Liver (tissue), 9 donors: ENCODE data around the gene COPS7A. TPM values are rescaled to one million over a fixed set of nuclear protein-coding genes. Genes with fewer than 3 reads are reported as not detected.

Experiments used
- DNase-seq: peaks from one replicate; pipeline ENCODE4 v3.0.0-alpha.2; 2017; ENCODE audit warnings: low spot score
- H3K27ac ChIP-seq, 2 donors: one replicate each; pipeline ENCODE4 v1.7.0; 2013; ENCODE audit warnings: inconsistent platforms in 2 of 2, low read length in 2 of 2, control low read depth in 1 of 2, low read depth in 1 of 2, mild to moderate bottlenecking in 1 of 2
- H3K27me3 ChIP-seq, 4 donors: one replicate each; pipeline versions ENCODE4 v1.6.1 to v1.7.0; 2013; ENCODE audit warnings: low read length in 3 of 4, inconsistent platforms in 1 of 4, mild to moderate bottlenecking in 1 of 4, moderate library complexity in 1 of 4; ENCODE audit not compliant: control insufficient read depth in 4 of 4, insufficient read depth in 4 of 4
- H3K36me3 ChIP-seq, 4 donors: one replicate each; pipeline versions ENCODE4 v1.6.1 to v1.7.0; 2013; ENCODE audit warnings: low read length in 3 of 4, mild to moderate bottlenecking in 3 of 4, low read depth in 1 of 4, moderate library complexity in 1 of 4; ENCODE audit not compliant: control insufficient read depth in 4 of 4, insufficient read depth in 3 of 4
- H3K4me1 ChIP-seq, 4 donors: one replicate each; pipeline versions ENCODE4 v1.6.1 to v1.7.0; 2013; ENCODE audit warnings: low read length in 3 of 4, mild to moderate bottlenecking in 3 of 4, moderate library complexity in 1 of 4; ENCODE audit not compliant: control insufficient read depth in 4 of 4, insufficient read depth in 4 of 4
- H3K4me3 ChIP-seq, 3 donors: one replicate each; pipeline versions ENCODE4 v1.6.1 to v1.7.0; 2013; ENCODE audit warnings: low read length in 3 of 3, control low read depth in 1 of 3, low read depth in 1 of 3, mild to moderate bottlenecking in 1 of 3
- H3K9ac ChIP-seq, 2 donors: one replicate each; pipeline ENCODE4 v1.7.0; 2013; ENCODE audit warnings: low read length in 2 of 2, mild to moderate bottlenecking in 2 of 2, moderate library complexity in 2 of 2, control low read depth in 1 of 2, low read depth in 1 of 2
- H3K9me3 ChIP-seq, 4 donors: one replicate each; pipeline versions ENCODE4 v1.6.1 to v1.7.0; 2013; ENCODE audit warnings: low read length in 3 of 4; ENCODE audit not compliant: control insufficient read depth in 4 of 4
- EGR1 ChIP-seq, 2 donors: IDR thresholded peaks; 2 replicates each; pipeline ENCODE4 v1.6.1; 2016 to 2018; ENCODE audit warnings: antibody characterized with exemption in 2 of 2, low read depth in 2 of 2
- FOXA1 ChIP-seq: IDR thresholded peaks from 2 replicates; pipeline ENCODE4 v1.6.1; 2016; ENCODE audit warnings: antibody characterized with exemption
- FOXA2 ChIP-seq: IDR thresholded peaks from 2 replicates; pipeline ENCODE4 v1.6.1; 2016; ENCODE audit warnings: antibody characterized with exemption
- GABPA ChIP-seq, 2 donors: IDR thresholded peaks in 1 of 2; conservative IDR thresholded peaks in 1 of 2; 2 replicates each; pipeline ENCODE4 v1.6.1; 2016; ENCODE audit warnings: antibody characterized with exemption in 2 of 2, mild to moderate bottlenecking in 1 of 2, moderate library complexity in 1 of 2
- HNF4A ChIP-seq, 2 donors: conservative IDR thresholded peaks; 2 replicates each; pipeline ENCODE4 v1.6.1; 2016; ENCODE audit warnings: antibody characterized with exemption in 2 of 2, mild to moderate bottlenecking in 2 of 2
- JUND ChIP-seq, 2 donors: IDR thresholded peaks; 2 replicates each; pipeline ENCODE4 v1.6.1; 2016; ENCODE audit warnings: antibody characterized with exemption in 2 of 2
- NR2F2 ChIP-seq: IDR thresholded peaks from 2 replicates; pipeline ENCODE4 v1.6.1; 2016; ENCODE audit warnings: antibody characterized with exemption
- RAD21 ChIP-seq, 2 donors: IDR thresholded peaks; 2 replicates each; pipeline ENCODE4 v1.6.1; 2016; ENCODE audit warnings: antibody characterized with exemption in 2 of 2, mild to moderate bottlenecking in 2 of 2
- RXRA ChIP-seq, 2 donors: IDR thresholded peaks; 2 replicates each; pipeline ENCODE4 v1.6.1; 2017 to 2018; ENCODE audit warnings: antibody characterized with exemption in 2 of 2, mild to moderate bottlenecking in 1 of 2
- SP1 ChIP-seq: IDR thresholded peaks from 2 replicates; pipeline ENCODE4 v1.6.1; 2018; ENCODE audit warnings: antibody characterized with exemption, mild to moderate bottlenecking
- TAF1 ChIP-seq: conservative IDR thresholded peaks from 2 replicates; pipeline ENCODE4 v1.6.1; 2016; ENCODE audit warnings: antibody characterized with exemption, mild to moderate bottlenecking
- WGBS: extraction: QIAGEN DNeasy Blood & Tissue Kit; methylation state at CpG from one replicate; pipeline ENCODE4 v1.1.7; 2013; 5-methylcytosine and 5-hydroxymethylcytosine counted together
- polyA plus RNA-seq, 2 donors: library from polyadenylated mRNA; stranded (reverse) in 1 of 2; unstranded in 1 of 2; fragments of 200-250 nt in 1 of 2; fragments of >200 nt in 1 of 2; fragmentation: Nextera tagmentation in 1 of 2; extraction: Ambion mirVana in 1 of 2; gene quantifications; one replicate each; pipeline versions ENCODE4 v1.2.1 to v1.2.3, GENCODE V29; 2013 to 2015
- total RNA-seq, 2 donors: library from RNA; depleted of rRNA; stranded (reverse); fragments of >200 nt; gene quantifications; one replicate each; pipeline ENCODE4 v1.2.3, GENCODE V29; 2014
- TF ChIP-seq, protein P1 (sequence below): IDR thresholded peaks from 2 replicates; pipeline ENCODE4 v1.6.1; 2016; ENCODE audit warnings: antibody characterized with exemption
- TF ChIP-seq, protein P2 (sequence below): IDR thresholded peaks from 2 replicates; pipeline ENCODE4 v1.6.1; 2016; ENCODE audit warnings: antibody characterized with exemption
- TF ChIP-seq, protein P3 (sequence below): IDR thresholded peaks from 2 replicates; pipeline ENCODE4 v1.6.1; 2016; ENCODE audit warnings: antibody characterized with exemption
- TF ChIP-seq, protein P4 (sequence below): IDR thresholded peaks from 2 replicates; pipeline ENCODE4 v1.6.1; 2016; ENCODE audit warnings: antibody characterized with exemption, mild to moderate bottlenecking
- TF ChIP-seq, protein P5 (sequence below): fragments of 150-350 bp; IDR thresholded peaks from 2 replicates; pipeline ENCODE4 v1.5.1; 2017; ENCODE audit warnings: improper control_type of control experiment, low read depth, low read length; ENCODE audit not compliant: missing input control
- donor health status: healthy.
- donor health status: healthy.
- donor health status: healthy.
- donor health status: healthy.
- donor health status: healthy.

COPS7A gene
- total and polyA plus RNA-seq, 4 donors: 26.0 to 37.7 (median 32.4) TPM

DNA sequence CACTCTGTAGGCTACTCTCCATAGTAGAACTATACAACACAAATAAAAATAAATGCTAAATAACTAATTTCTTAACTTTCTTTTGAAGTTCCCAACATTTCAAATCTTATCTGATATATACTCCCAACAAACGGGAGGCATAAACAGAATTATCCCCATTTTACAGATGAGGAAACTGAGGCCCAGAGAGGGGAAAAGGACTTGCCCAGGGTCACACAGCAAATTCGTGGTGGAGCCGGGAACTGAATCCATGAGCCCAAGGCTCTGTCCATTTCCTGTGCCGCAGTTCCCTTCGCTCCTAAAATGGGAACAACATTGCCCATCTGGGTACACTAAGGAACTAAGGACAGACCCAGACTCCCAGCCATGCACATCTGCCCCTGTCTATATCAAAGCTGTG, 46.9 kb upstream of the COPS7A start:
- Histone ChIP-seq H3K27ac (no peak overlapping the region), H3K9ac (no peak overlapping the region), H3K36me3 (peaks cover 20 to 81% (median 55%) of the 10 kb centered on the region in 4 donors), H3K27me3 (no peaks in the 10 kb centered on the region), H3K4me1 (no peaks in the 10 kb centered on the region), H3K4me3 (no peak overlapping the region), H3K9me3 (no peaks in the 10 kb centered on the region)
- WGBS: 92% methylated on average over 5 of the region's 5 CpGs
- TF ChIP-seq GABPA (IDR thresholded peaks at IDR 0.05 in 1 of 2, conservative IDR thresholded peaks at IDR 0.05 in 1 of 2): no peak
- no peak for DNase-seq

DNA sequence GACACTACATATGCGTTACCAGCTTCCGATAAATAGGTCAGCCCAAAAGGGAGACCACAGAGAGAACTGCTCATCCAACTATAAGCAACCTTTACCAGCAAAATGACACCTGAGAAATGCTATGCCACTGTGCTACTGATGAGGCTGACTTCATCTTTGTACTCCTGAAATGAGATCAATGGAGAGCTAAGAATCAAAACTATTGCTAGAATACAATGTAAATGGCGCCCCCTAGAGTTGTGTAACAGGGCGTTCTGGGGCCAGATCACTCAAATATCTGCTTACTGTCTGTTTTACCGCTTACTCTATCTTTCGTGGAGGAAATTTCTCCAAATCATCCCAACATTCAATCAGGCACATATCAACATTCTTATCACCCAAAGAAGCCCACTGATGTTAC, 39.2 kb upstream of the COPS7A start:
- H3K4me3 ChIP-seq: no peak overlapping the region
- no peak for DNase-seq
- no peaks in the 10 kb centered on the region for H3K27me3 ChIP-seq
- no peak overlapping the region for H3K27ac ChIP-seq
- 75% methylated on average over 6 of the region's 6 CpGs for WGBS
- H3K36me3 ChIP-seq: peaks cover 1 to 20% (median 9%) of the 10 kb centered on the region in 4 donors
- peak; percentile 44 to 66 for TF ChIP-seq RAD21 (IDR thresholded peaks at IDR 0.05)
- no peak for TF ChIP-seq FOXA1
- TF ChIP-seq, protein P1, sequence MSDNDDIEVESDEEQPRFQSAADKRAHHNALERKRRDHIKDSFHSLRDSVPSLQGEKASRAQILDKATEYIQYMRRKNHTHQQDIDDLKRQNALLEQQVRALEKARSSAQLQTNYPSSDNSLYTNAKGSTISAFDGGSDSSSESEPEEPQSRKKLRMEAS: no peak
- TF ChIP-seq FOXA2: no peak
- no peak for TF ChIP-seq RXRA (IDR thresholded peaks at IDR 0.05)
- no peak for TF ChIP-seq SP1
- no peak for TF ChIP-seq NR2F2
- TF ChIP-seq, protein P2, sequence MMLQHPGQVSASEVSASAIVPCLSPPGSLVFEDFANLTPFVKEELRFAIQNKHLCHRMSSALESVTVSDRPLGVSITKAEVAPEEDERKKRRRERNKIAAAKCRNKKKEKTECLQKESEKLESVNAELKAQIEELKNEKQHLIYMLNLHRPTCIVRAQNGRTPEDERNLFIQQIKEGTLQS: no peak
- TF ChIP-seq EGR1 (IDR thresholded peaks at IDR 0.05; ENCODE audit: low read depth in 2 of 2): no peak
- no peak for TF ChIP-seq TAF1
- TF ChIP-seq HNF4A (conservative IDR thresholded peaks at IDR 0.05): no peak
- TF ChIP-seq, protein P3, sequence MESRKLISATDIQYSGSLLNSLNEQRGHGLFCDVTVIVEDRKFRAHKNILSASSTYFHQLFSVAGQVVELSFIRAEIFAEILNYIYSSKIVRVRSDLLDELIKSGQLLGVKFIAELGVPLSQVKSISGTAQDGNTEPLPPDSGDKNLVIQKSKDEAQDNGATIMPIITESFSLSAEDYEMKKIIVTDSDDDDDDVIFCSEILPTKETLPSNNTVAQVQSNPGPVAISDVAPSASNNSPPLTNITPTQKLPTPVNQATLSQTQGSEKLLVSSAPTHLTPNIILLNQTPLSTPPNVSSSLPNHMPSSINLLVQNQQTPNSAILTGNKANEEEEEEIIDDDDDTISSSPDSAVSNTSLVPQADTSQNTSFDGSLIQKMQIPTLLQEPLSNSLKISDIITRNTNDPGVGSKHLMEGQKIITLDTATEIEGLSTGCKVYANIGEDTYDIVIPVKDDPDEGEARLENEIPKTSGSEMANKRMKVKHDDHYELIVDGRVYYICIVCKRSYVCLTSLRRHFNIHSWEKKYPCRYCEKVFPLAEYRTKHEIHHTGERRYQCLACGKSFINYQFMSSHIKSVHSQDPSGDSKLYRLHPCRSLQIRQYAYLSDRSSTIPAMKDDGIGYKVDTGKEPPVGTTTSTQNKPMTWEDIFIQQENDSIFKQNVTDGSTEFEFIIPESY: no peak
- TF ChIP-seq, protein P4, sequence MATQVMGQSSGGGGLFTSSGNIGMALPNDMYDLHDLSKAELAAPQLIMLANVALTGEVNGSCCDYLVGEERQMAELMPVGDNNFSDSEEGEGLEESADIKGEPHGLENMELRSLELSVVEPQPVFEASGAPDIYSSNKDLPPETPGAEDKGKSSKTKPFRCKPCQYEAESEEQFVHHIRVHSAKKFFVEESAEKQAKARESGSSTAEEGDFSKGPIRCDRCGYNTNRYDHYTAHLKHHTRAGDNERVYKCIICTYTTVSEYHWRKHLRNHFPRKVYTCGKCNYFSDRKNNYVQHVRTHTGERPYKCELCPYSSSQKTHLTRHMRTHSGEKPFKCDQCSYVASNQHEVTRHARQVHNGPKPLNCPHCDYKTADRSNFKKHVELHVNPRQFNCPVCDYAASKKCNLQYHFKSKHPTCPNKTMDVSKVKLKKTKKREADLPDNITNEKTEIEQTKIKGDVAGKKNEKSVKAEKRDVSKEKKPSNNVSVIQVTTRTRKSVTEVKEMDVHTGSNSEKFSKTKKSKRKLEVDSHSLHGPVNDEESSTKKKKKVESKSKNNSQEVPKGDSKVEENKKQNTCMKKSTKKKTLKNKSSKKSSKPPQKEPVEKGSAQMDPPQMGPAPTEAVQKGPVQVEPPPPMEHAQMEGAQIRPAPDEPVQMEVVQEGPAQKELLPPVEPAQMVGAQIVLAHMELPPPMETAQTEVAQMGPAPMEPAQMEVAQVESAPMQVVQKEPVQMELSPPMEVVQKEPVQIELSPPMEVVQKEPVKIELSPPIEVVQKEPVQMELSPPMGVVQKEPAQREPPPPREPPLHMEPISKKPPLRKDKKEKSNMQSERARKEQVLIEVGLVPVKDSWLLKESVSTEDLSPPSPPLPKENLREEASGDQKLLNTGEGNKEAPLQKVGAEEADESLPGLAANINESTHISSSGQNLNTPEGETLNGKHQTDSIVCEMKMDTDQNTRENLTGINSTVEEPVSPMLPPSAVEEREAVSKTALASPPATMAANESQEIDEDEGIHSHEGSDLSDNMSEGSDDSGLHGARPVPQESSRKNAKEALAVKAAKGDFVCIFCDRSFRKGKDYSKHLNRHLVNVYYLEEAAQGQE: no peak
- TF ChIP-seq, protein P5, sequence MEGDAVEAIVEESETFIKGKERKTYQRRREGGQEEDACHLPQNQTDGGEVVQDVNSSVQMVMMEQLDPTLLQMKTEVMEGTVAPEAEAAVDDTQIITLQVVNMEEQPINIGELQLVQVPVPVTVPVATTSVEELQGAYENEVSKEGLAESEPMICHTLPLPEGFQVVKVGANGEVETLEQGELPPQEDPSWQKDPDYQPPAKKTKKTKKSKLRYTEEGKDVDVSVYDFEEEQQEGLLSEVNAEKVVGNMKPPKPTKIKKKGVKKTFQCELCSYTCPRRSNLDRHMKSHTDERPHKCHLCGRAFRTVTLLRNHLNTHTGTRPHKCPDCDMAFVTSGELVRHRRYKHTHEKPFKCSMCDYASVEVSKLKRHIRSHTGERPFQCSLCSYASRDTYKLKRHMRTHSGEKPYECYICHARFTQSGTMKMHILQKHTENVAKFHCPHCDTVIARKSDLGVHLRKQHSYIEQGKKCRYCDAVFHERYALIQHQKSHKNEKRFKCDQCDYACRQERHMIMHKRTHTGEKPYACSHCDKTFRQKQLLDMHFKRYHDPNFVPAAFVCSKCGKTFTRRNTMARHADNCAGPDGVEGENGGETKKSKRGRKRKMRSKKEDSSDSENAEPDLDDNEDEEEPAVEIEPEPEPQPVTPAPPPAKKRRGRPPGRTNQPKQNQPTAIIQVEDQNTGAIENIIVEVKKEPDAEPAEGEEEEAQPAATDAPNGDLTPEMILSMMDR: peak; percentile 27
- no peak for TF ChIP-seq JUND (IDR thresholded peaks at IDR 0.05)
- H3K9me3 ChIP-seq: no peaks in the 10 kb centered on the region
- no peak overlapping the region for H3K9ac ChIP-seq
- peaks cover 4 to 21% (median 15%) of the 10 kb centered on the region in 4 donors for H3K4me1 ChIP-seq
